HCT116 (cell line): ENCODE data around the gene LYRM4. TPM values are rescaled to one million over a fixed set of nuclear protein-coding genes. Genes with fewer than 3 reads are reported as not detected.

Experiments used
- ATAC-seq: fragments of 200-7000 bp; cut with Tn5 transposase; 2 replicates; pipeline ENCODE4 v1.9.1; 2020; ENCODE audit warnings: mild to moderate bottlenecking, moderate library complexity
- BruUV-seq: library from RNA; stranded (reverse); fragments of 400-500 nt; replicated peaks from 2 replicates; lab custom pipeline; 2021; lab: Mats Ljungman, UMichigan
- CTCF ChIA-PET: fragments of 300-600 bp; sonication (Branson Sonifier 250); formaldehyde crosslinking; loops from one replicate; lab custom pipeline; 2021; ENCODE audit warnings: antibody characterized with exemption; lab: Charles Lee
- POLR2A ChIA-PET: fragments of 300-600, 350-600 bp; sonication (Branson Sonifier 250); formaldehyde crosslinking; loops from one replicate; lab custom pipeline; 2021; ENCODE audit warnings: antibody characterized with exemption; lab: Charles Lee
- RAD21 ChIA-PET, 2 experiments: fragments of 300-600 bp; sonication (Branson Sonifier 250); formaldehyde crosslinking; loops; one replicate each; lab custom pipeline; 2023; ENCODE audit warnings: low total read pairs in 2 of 2; ENCODE audit not compliant: uncharacterized antibody in 2 of 2, unreplicated experiment in 2 of 2, low non-redundant PET in 1 of 2; lab: Charles Lee
- DNase-seq: peaks from one replicate; pipeline ENCODE4 v3.0.0-alpha.2; 2010; ENCODE audit warnings: low read depth, low spot score
- H2AFZ ChIP-seq: fragments of 200-600 bp; shearing (Covaris generic), sonication (generic); 2 replicates; pipeline ENCODE4 v1.6.1; 2017; ENCODE audit warnings: low read depth, mixed run types, mixed read lengths, antibody characterized with exemption, low read length; ENCODE audit not compliant: poor library complexity, severe bottlenecking
- H3K27ac ChIP-seq: 2 replicates; pipeline ENCODE4 v1.5.1; 2012; ENCODE audit warnings: low read depth, low read length
- H3K27me3 ChIP-seq: fragments of 200-600 bp; sonication (generic); 2 replicates; pipeline ENCODE4 v1.6.1; 2016; ENCODE audit warnings: mixed run types, low read length, mixed read lengths; ENCODE audit not compliant: insufficient read depth
- H3K36me3 ChIP-seq, 2 experiments: fragments of 200-500 bp in 1 of 2; fragments of 200-600 bp in 1 of 2; sonication (Bioruptor generic) in 1 of 2; sonication (generic) in 1 of 2; 2 replicates each; pipeline versions ENCODE4 v1.5.1 to v1.6.1; 2014 to 2016; ENCODE audit warnings: low read length in 2 of 2, inconsistent platforms in 1 of 2, mixed read lengths in 1 of 2, mixed run types in 1 of 2; ENCODE audit not compliant: insufficient read depth in 2 of 2, control insufficient read depth in 1 of 2
- H3K4me1 ChIP-seq, 2 experiments: fragments of 200-600 bp in 1 of 2; sonication (generic) in 1 of 2; 2 replicates each; pipeline versions ENCODE4 v1.5.1 to v1.6.1; 2012 to 2017; ENCODE audit warnings: low read length in 2 of 2, inconsistent platforms in 1 of 2, mild to moderate bottlenecking in 1 of 2, mixed read lengths in 1 of 2, mixed run types in 1 of 2, moderate library complexity in 1 of 2; ENCODE audit not compliant: insufficient read depth in 2 of 2, control insufficient read depth in 1 of 2
- H3K4me2 ChIP-seq: fragments of 200-600 bp; sonication (generic); 2 replicates; pipeline ENCODE4 v1.6.1; 2017; ENCODE audit warnings: mixed run types, low read length, mixed read lengths
- H3K4me3 ChIP-seq, 2 experiments: fragments of 200-600 bp in 1 of 2; sonication (generic) in 1 of 2; replicated peaks in 1 of 2; 2 replicates each; pipeline ENCODE4 v1.5.1; 2011 to 2016; ENCODE audit warnings: low read length in 2 of 2, control low read depth in 1 of 2, low read depth in 1 of 2, mild to moderate bottlenecking in 1 of 2, mixed read lengths in 1 of 2, mixed run types in 1 of 2
- H3K79me2 ChIP-seq: fragments of 200-600 bp; sonication (generic); 2 replicates; pipeline ENCODE4 v1.6.1; 2017; ENCODE audit warnings: mild to moderate bottlenecking, mixed run types, low read length, moderate library complexity, mixed read lengths; ENCODE audit not compliant: insufficient read depth
- H3K9ac ChIP-seq: fragments of 200-600 bp; sonication (generic); 2 replicates; pipeline ENCODE4 v1.6.1; 2016; ENCODE audit warnings: low read length, mixed read lengths
- H3K9me2 ChIP-seq: fragments of 200-600 bp; sonication (generic), shearing (Covaris generic); 2 replicates; pipeline ENCODE4 v1.6.1; 2017; ENCODE audit warnings: mixed run types, mild to moderate bottlenecking, moderate library complexity; ENCODE audit not compliant: insufficient read depth
- H3K9me3 ChIP-seq, 2 experiments: fragments of 200-500 bp in 1 of 2; fragments of 200-600 bp in 1 of 2; sonication (Bioruptor generic) in 1 of 2; sonication (generic) in 1 of 2; 2 replicates each; pipeline ENCODE4 v1.6.1; 2014 to 2017; ENCODE audit warnings: low read length in 2 of 2, mixed read lengths in 2 of 2, inconsistent platforms in 1 of 2, low read depth in 1 of 2, mild to moderate bottlenecking in 1 of 2, mixed run types in 1 of 2, moderate library complexity in 1 of 2; ENCODE audit not compliant: control insufficient read depth in 1 of 2, insufficient read depth in 1 of 2
- H4K20me1 ChIP-seq: fragments of 200-600 bp; sonication (generic), shearing (Covaris generic); 2 replicates; pipeline ENCODE4 v1.6.1; 2017; ENCODE audit warnings: mixed run types, mild to moderate bottlenecking, moderate library complexity; ENCODE audit not compliant: insufficient read depth
- EGR1 ChIP-seq: IDR thresholded peaks from 2 replicates; pipeline ENCODE4 v1.6.1; 2012; ENCODE audit warnings: low read depth
- ELF1 ChIP-seq: IDR thresholded peaks from 2 replicates; pipeline ENCODE4 v1.6.1; 2012; ENCODE audit warnings: low read depth, borderline replicate concordance
- EZH2phosphoT487 ChIP-seq: fragments of 200-600 bp; IDR thresholded peaks from 2 replicates; pipeline ENCODE4 v1.6.1; 2018; ENCODE audit warnings: antibody characterized with exemption, borderline replicate concordance
- JUND ChIP-seq: IDR thresholded peaks from 2 replicates; pipeline ENCODE4 v1.6.1; 2012
- POLR2A ChIP-seq: IDR thresholded peaks from 2 replicates; pipeline ENCODE4 v1.7.0; 2011; ENCODE audit warnings: borderline replicate concordance; ENCODE audit not compliant: insufficient read depth, insufficient read length; ENCODE audit errors: extremely low read depth
- POLR2AphosphoS5 ChIP-seq: IDR thresholded peaks from 2 replicates; pipeline ENCODE4 v1.6.1; 2011; ENCODE audit warnings: mild to moderate bottlenecking, low read depth, low read length, moderate library complexity
- REST ChIP-seq: IDR thresholded peaks from 2 replicates; pipeline ENCODE4 v1.6.1; 2012; ENCODE audit warnings: low read depth
- SP1 ChIP-seq: IDR thresholded peaks from 2 replicates; pipeline ENCODE4 v1.6.1; 2012; ENCODE audit warnings: low read depth
- ZBTB33 ChIP-seq: IDR thresholded peaks from 2 replicates; pipeline ENCODE4 v1.6.1; 2011; ENCODE audit warnings: mild to moderate bottlenecking, low read length, moderate library complexity; ENCODE audit not compliant: insufficient replicate concordance; ENCODE audit errors: extremely low read depth
- intact Hi-C: fragments of 100-400 bp; cut with micrococcal nuclease; formaldehyde crosslinking; loops from 2 replicates; pipeline ENCODE4 v1.10.0; 2022
- total RNA-seq: library from RNA; stranded (reverse); gene quantifications from one replicate; pipeline ENCODE4 v1.2.1, GENCODE V29; 2021; ENCODE audit not compliant: unreplicated experiment

LYRM4 gene
- total RNA-seq, 1 experiment from 2014 or later: 30.1 TPM

- TF ChIP-seq ZBTB33 (no peak), JUND (no peak)
Observed at GRCh38 chr6:5274231-5274630, 13.5 kb upstream of the LYRM4 start (continued).

- TF ChIP-seq EZH2phosphoT487 (no peak), ELF1 (no peak)
- RAD21 ChIA-PET: no interaction called here
- Histone ChIP-seq H3K27me3 (no peaks in the 10 kb centered on the region), H3K9me3 (no peaks in the 10 kb centered on the region), H3K4me3 (no peak overlapping the region), H3K9me2 (no peaks in the 10 kb centered on the region), H2AFZ (no peak overlapping the region), H3K27ac (no peak overlapping the region), H4K20me1 (no peaks in the 10 kb centered on the region), H3K4me2 (no peak overlapping the region), H3K36me3 (no peaks in the 10 kb centered on the region), H3K79me2 (peaks cover 11% of the 10 kb centered on the region), H3K4me1 (no peaks in the 10 kb centered on the region), H3K9ac (no peak overlapping the region)
- ATAC-seq: no peak
- CTCF ChIA-PET: interaction anchor here (0.9 kb wide), 1 partner anchor 31 kb away, joined by 3 read pairs; no protein-coding TSS in a partner anchor
- intact Hi-C loops: no loop called here
- BruUV-seq: no TSS peak
- DNase-seq: no peak
- POLR2A ChIA-PET: no interaction called here
Observed at GRCh38 chr6:5271926-5272325, 11.2 kb upstream of the LYRM4 start.

GRCh38 chr6:5270093-5270680 lies 9.4 kb upstream of the LYRM4 start:
- CTCF ChIA-PET: no interaction called here
- no peaks in the 10 kb centered on the region for H3K9me3 ChIP-seq
- intact Hi-C loops: no loop called here
- BruUV-seq: no TSS peak
- no peak for DNase-seq
- H2AFZ ChIP-seq: no peak overlapping the region
- POLR2A ChIA-PET: no interaction called here
- no peaks in the 10 kb centered on the region for H4K20me1 ChIP-seq
- no peaks in the 10 kb centered on the region for H3K27me3 ChIP-seq
- no peaks in the 10 kb centered on the region for H3K36me3 ChIP-seq
- H3K4me3 ChIP-seq: no peak overlapping the region
- no peak overlapping the region for H3K9ac ChIP-seq
- no peaks in the 10 kb centered on the region for H3K9me2 ChIP-seq
- no peak overlapping the region for H3K4me2 ChIP-seq
- RAD21 ChIA-PET: no interaction called here
- no peak overlapping the region for H3K27ac ChIP-seq
- no peak for ATAC-seq
- H3K4me1 ChIP-seq: 0 out of 4 replicates have a peak, but pooled peaks cover 0 to 2% of the 10 kb centered on the region in 2 experiments
- H3K79me2 ChIP-seq: peaks cover 13% of the 10 kb centered on the region
- TF ChIP-seq REST (no peak), ZBTB33 (no peak), POLR2A (no peak), POLR2AphosphoS5 (no peak), JUND (no peak), ELF1 (no peak), EZH2phosphoT487 (no peak), SP1 (no peak), EGR1 (no peak)
